Activated CD8-positive, alpha-beta memory T cell treated with anti-CD3 and anti-CD28 coated beads, Interleukin-2, amount 50 U/mL, for 48 hours (primary cell): Measurements from ENCODE around the gene PPIB.

Experiments
- DNase-seq: peaks from one replicate; pipeline ENCODE4 v3.0.0-alpha.2; 2020

The PPIB gene

GRCh38 chr15:64157599-64158125 is 5.2 kb downstream of the PPIB start:
- DNase-seq: peak; percentile 35

GRCh38 chr15:64156652-64157331 is 6.0 kb downstream of the PPIB start:
- peak; percentile 48 for DNase-seq

- peak; percentile 50 for DNase-seq
Observed at GRCh38 chr15:64155802-64156651, 6.8 kb downstream of the PPIB start.

- peak; percentile 99 for DNase-seq
Observed at GRCh38 chr15:64153480-64154367, 9.1 kb downstream of the PPIB start.

- DNase-seq: peak; percentile 62
Observed at GRCh38 chr15:64152507-64153387, 10.1 kb downstream of the PPIB start.

- DNase-seq: peak; percentile 62
Observed at GRCh38 chr15:64151727-64152506, 10.9 kb downstream of the PPIB start, which contains the start of gene SNX22. Gene SNX22, plus strand, starts transcription at chr15:64151731. Its CDS starts 45 bp downstream, at chr15:64151776.

GRCh38 chr15:64149893-64150578 is 12.8 kb downstream of the PPIB start:
- DNase-seq: no peak

GRCh38 chr15:64149424-64149823 is 13.4 kb downstream of the PPIB start:
- DNase-seq: no peak

GRCh38 chr15:64148581-64148980 is 14.2 kb downstream of the PPIB start:
- DNase-seq: no peak

GRCh38 chr15:64148168-64148567 is 14.7 kb downstream of the PPIB start:
- DNase-seq: no peak

- DNase-seq: no peak
Observed at GRCh38 chr15:64146885-64147681, 15.7 kb downstream of the PPIB start.

- DNase-seq: no peak
Observed at GRCh38 chr15:64146520-64146884, 16.3 kb downstream of the PPIB start.

- DNase-seq: no peak
Observed at GRCh38 chr15:64146041-64146440, 16.8 kb downstream of the PPIB start.

- no peak for DNase-seq
Observed at GRCh38 chr15:64144565-64145281, 18.1 kb downstream of the PPIB start.

GRCh38 chr15:64144192-64144564 is 18.6 kb downstream of the PPIB start:
- no peak for DNase-seq

GRCh38 chr15:64143276-64143675 is 19.5 kb downstream of the PPIB start:
- DNase-seq: no peak

GRCh38 chr15:64141798-64142512 is 20.9 kb downstream of the PPIB start:
- DNase-seq: no peak

GRCh38 chr15:64138331-64138941 is 24.4 kb downstream of the PPIB start:
- DNase-seq: no peak
